ENCODE data around the gene PANK4.

PANK4 gene

DNA sequence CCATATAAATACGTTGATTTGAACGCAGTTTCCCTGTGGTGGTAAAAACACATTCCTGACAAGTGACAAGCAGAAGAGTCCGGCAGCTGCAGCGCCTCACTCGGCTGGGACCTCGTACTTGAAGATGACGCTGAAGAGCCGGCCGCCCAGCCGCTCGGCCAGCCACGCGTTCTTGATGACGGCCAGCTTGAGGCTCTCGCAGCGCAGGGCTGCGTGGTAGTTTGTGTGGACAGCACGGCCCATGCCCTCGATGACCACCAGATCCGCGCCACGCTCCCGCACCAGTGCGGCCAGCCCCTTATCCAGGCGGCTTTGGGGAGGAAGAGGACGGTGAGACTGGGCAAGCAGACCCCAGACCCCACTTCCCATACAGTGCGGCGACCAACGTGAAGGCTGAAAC lies 17.6 kb downstream of the PANK4 start:
- DNase-seq, result no peak

DNA sequence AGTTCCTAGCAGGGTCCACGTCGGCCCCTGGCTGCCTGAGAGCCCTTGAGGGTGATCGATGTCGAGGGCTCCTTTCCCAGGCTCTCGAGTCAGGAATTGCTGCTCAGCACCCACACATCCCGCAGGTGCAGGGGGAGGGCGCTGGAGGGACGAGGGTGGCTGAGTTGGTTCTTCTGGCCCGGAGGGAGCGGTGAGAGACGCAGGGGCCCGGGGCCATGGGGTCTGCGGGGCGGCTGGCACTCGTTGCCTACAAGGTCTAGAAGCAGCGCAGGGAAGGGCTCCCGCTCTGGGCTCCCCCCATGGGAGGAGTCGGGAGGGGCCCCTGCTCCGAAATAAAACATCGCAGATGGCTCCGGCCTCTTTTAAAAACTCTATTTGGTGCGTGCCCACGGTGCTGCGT lies 18.2 kb downstream of the PANK4 start:
- no peak for DNase-seq

DNA sequence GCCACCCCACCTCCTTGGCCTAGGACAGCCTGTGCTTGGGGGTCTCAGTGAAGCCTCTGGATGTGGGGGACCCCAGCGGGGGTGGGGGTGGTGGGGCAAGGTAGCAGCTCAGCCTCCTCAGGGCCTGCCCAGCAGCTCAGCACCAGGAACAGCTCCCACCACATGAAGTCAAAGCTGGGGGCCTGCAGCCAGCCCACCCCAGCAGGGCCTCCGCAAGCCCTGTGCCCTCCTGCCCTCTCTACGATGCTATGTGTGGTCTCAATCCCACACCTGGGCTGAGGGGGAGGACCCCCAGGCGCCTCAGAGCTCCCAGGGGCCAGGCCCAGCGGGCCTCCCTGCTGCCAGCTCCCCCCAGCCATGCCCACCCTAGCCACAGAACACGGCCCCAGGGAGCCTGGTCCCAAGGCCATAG lies 18.6 kb downstream of the PANK4 start:
- no peak for DNase-seq

DNA sequence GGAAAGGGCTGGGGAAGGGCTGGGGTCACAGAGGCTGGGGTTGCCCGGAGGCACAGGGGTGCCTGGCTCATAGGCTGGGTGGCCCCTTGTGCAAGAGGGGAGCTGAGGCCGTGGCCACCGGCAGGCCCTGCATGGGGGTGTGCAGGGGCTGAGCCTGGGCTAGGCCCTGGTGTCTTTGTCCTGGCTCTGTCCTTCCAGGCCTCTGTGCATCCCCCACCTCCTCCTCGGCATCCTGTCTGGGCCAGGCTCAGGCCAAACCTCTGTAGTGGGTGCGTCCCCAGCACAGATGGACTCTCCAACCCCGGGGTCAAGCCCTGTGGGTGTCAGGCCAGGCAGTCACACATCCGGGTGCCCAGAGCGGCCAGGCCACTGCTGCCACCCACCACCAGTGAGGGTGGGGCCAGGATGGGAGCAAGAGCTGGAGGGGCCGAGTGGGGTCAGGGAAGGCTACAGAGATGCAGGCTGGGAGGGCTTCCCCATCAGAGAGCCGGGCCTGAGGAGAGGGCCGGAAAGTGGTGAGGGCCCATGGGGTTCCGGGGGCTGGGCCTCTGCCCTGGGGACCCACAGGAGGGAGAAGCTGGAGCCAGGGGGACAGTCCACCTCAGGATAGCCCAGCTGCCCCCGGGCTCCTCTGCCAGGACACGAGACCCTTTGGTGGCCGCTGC lies 19.4 kb downstream of the PANK4 start:
- DNase-seq, result no peak

DNA sequence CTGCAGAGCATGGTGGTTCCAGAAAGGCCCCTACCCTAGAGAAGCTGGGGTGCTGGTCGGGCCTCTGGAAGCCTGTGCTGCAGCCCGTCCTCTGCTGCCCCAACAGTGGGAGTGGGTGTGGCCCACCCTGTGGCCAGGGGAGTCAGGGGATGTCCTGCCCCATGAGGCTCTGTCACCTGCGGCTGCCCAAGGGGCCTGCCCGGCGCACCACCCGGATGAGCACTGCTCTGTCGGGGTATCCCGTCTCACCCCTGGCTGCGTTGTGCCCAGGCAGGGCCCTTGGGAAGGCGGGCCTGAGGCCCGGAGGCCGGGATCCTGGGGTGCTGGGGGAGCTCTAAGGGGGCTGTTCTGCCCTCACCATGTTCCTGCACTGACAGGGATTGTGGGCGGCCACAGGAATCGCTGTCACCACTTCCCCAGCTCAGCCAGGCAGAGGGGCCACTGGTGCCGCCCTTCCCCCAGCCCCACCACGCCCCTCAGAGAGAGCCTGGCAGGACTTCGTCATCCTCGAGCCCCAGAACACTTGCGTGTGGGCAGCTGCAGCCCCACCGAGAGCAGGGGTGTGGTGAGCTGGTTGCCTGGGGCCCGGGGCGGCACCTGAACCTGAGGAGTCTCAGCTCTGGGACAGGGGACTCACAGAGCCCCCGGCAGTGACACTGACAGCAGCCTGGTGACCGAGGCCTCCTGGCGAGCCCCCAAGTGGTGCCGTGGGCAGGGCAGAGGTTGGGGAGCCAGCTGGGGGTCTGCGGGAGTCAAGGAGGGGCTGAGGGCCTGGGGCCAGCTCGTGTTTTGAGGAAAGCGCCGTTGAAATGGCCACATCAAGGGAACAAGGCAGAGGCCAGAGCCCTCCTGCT lies 20.2 kb downstream of the PANK4 start:
- no peak for DNase-seq

DNA sequence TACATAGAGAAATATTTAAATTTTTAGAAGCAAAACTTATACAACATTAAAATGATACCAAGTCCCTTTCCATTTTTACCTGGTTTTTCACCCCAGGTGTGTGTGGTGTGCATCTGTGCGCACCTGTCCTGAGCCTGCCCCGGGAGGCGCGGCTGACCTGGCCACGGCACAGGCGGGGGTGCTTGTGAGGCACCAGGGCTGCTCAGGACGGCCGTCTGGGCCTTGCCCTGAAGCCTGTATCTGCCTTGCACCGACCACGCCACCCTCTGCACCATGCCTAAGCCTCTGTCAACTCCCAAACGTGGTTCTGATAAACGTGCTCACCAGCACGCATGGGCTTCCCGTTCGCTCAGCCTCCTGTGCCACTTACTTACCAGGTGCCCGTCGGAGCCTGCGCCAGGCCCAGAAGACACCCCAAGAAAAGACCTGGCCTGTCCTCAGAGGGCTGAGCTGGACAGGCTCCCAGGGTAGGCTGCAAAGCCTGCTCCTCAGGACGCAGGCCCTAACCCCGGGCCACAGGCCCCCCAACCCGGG lies 20.9 kb downstream of the PANK4 start:
- DNase-seq, result no peak

DNA sequence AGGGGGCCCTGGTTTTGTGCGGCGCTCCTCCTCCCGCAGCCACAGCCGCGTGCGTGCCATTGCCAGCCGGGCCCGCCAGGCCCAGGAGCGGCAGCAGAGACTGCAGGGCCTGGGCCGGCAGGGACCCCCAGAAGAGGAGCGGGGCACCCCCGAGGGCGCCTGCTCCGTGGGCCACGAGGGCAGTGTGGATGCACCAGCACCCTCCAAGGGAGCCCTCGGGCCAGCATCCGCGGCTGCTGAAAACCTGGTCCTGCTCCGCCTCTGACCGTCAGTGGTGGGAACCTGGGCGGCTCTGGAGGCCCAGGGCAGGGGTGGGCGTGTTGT lies 21.5 kb downstream of the PANK4 start:
- no peak for DNase-seq

GRCh38 chr1:2504225-2504948 lies 22.0 kb downstream of the PANK4 start:
- no peak for DNase-seq

- no peak for DNase-seq
Observed at GRCh38 chr1:2503554-2504224, 22.7 kb downstream of the PANK4 start.

DNA sequence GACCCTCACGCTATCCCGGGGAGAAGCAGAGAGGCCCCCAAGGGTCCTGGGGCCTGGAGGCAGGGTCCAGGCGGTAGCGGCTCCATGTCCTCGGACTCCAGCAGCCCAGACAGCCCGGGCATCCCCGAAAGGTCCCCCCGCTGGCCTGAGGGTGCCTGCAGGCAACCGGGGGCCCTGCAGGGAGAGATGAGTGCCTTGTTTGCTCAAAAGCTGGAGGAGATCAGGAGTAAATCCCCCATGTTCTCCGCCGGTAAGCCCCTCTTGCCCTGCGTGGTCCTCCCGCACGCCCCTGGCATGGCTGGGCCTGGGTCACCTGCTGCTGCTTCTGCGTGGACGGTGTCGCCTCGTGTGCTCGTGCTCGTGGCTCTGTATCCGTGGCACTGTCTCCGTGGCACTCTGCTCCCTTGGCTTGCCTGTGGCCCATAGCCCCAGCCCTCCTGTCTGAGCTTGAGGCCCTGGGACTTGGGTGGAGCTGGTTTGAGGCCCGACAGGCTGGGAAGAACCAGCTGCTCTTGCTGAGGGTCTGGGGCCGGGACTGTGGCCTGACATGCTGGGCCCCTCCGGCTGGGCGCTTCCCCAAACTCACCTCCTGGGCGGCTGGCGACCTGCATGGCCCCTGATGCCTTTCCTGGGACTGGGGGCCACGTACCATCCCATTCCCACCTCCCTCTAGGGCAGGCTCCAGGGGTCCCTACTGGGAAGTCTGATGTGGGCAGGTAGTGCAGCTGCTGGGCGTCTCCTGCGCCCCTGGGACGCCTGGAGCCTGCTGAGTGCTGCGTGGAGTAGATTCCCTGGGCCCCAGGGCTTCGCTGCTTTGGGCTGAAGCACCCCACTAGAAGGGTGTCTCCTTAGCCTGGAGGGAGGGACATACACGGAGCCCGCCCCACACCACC lies 23.5 kb downstream of the PANK4 start:
- no peak for DNase-seq

GRCh38 chr1:2502210-2502609 lies 24.2 kb downstream of the PANK4 start:
- no peak for DNase-seq

GRCh38 chr1:2501820-2502119 lies 24.6 kb downstream of the PANK4 start:
- DNase-seq, result no peak

- DNase-seq, result no peak
Observed at GRCh38 chr1:2501041-2501819, 25.2 kb downstream of the PANK4 start.

DNA sequence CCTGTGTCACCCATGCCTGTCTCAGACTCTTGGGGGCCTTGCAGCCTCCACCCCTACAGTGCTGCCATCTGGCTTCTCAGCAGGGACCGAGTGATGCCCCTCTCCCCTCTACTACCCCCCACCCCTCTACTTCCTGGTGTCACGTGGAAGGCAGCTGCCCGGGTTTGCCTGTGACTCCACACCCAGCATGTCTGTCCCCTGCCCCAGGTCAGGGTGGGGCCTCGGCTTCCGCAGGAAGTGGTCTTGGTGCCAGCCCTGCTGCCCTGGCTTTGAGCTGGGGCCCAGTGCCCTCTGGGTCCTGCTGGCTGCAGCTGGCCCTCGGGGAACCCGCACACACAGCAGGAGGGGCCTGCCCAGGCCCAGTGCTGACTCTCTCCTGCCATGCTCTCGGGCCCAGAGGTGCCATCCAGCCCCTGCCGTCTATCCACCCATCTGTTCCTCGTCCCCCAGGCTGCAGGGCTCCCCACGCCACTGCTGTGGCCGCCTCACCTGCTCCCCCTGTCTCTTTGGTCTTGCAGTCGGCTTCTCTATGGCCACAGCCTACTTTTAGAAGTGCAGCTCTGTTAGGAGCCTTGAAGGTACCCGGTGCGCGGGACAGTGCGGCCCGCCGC lies 26.3 kb downstream of the PANK4 start:
- no peak for DNase-seq

DNA sequence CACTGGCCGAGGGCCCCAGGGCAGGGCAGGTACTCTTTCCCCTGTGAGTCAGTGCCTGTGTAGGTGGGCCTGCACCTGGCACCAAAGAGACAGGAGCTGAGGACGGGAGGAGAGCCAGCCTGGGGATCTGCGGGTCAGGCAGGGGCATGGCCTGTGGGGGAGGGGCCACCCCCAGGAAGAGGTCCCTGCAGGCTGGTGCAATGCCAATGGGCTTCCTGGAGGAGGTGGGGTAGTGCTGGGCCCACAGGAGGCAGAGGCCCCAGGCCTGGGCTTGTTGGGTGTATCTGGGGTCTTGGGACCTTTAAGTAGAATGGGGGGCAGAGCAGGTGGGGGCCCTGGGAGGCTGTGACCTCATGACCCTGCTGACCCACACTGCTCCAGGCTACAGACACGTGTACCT lies 27.1 kb downstream of the PANK4 start:
- DNase-seq, result no peak

DNA sequence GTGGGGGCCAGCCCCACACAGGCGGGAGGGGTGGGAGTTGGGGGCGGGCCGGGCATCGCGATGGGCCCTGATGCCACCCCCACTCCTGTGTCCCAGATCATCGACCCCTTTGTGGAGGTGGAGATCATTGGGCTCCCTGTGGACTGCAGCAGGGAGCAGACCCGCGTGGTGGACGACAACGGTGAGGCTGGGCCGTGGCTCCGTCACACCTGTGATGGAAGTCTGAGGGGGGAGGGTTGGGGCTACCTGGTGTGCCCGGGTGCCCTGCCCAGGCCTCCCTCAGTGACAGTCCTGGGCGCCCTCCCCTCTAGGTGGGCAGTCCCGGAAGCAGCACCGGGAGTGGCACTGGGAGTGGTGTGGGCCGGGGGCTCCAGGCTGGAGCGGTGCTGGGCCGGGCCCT lies 27.7 kb downstream of the PANK4 start:
- no peak for DNase-seq

- DNase-seq, result no peak
Observed at GRCh38 chr1:2497891-2498290, 28.5 kb downstream of the PANK4 start.

- DNase-seq, result no peak
Observed at GRCh38 chr1:2496746-2497145, 29.6 kb downstream of the PANK4 start.

- no peak for DNase-seq
Observed at GRCh38 chr1:2496087-2496622, 30.2 kb downstream of the PANK4 start.

DNA sequence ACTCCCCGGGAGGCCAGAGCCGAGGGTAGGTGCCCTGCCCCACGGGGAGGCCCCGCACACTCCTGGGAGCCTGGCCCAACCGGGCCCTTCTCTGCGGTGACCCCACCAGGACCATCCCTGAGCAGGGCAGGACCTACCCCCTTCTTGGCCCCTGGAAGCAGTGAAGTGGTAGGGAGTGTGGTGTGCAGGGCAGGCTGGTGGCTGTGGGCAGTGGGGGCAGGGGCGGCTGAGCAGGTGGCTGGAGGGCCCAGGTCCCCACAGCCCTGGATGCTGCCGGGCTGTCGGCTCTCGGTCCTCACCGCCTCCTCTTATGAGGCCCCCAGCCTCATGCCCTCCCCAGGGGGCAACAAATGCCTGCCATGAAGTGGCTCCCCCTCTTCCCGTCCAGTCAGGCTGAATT lies 30.9 kb downstream of the PANK4 start:
- DNase-seq, result no peak

DNA sequence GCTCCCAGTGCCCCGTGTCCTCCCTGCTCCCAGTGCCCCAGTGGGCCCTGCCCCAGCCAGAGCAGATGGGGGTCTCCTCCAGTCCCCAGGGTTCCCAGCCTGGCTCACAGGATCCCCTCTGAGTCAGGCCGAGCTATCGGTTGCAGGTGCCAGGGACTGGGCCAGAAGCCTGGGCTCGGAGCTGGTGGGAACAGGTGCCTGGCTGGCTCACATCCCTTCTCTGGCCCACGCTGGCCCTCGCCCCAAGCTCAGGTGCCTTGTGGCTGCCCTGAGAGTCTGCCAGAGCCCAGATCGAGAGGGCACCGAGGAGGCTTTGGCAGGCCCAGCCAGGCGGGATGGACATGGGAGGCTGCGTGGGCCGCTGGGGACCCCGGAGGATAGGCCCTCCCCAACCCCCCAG lies 31.4 kb downstream of the PANK4 start:
- DNase-seq, result no peak

Measured in NCI-H2029 treated with DMSO at 0.1 percent for 48 hours (cell line).